ENCODE data around the gene EIF2AK3. TPM values are rescaled to one million over a fixed set of nuclear protein-coding genes. Genes with fewer than 3 reads are reported as not detected.
A peak's percentile ranks its signal among the peaks of the same experiment; 100 is the strongest.

The EIF2AK3 gene
- total and polyA plus RNA-seq, 2 donors (not counting 1 experiment from before 2014, with no cell fraction given): 40.2 to 57.9 TPM

DNA sequence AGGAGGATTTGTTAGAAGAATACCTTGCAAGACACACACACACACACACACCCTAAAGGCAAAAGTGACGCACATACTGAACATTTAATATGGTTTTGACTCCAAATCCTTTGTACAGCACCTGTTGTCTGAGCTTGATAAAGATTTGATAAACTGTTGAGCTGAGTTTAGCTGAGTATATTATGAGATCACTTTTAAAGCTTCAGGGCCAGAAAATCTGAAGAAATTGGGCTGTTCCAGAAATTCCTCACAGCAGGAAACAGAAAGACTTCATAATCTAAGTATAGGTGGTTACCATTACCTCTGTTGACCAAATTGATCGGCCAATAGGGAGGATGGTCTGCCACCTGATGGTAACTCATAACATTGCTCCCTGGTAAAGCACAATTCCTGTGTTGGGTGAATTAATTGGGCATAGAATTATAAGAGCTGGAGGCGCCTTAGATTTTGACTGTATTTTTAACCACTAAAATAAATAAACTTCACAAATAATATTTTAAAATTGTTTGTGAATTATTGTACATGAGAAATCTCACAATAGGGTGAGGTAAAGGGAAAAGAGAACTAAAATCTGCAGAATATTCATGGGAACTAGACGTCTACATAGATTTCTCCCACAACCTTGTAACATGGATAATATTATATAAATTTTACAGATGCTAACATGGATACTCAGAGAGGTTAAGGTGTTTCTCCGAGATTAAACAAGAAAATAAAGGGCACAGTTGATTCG, 42.4 kb upstream of the EIF2AK3 start:
- POLR2A ChIA-PET: interaction anchor here (0.7 to 1.3 kb wide), 2 partner anchors 22 to 42 kb away, joined by 3 read pairs; no protein-coding TSS in a partner anchor
- Histone ChIP-seq H4K20me1 (ENCODE audit: control insufficient read depth, insufficient read depth, low read length, poor library complexity, severe bottlenecking) (no peaks in the 10 kb centered on the region), H3K79me2 (ENCODE audit: control insufficient read depth, insufficient read depth, low read length) (no peaks in the 10 kb centered on the region), H3K4me3 (ENCODE audit: control extremely low read depth in 1 of 5, extremely low read depth in 1 of 5, insufficient read depth in 1 of 5, low read depth in 2 of 5, low read length in 4 of 5) (no peak overlapping the region), H3K4me2 (replicated peaks; ENCODE audit: low read depth, low read length, poor library complexity, severe bottlenecking) (no peak overlapping the region), H3K9me3 (ENCODE audit: control extremely low read depth in 1 of 3, control insufficient read depth in 2 of 3, insufficient read depth in 1 of 3, low read length in 2 of 3) (no peaks in the 10 kb centered on the region), H3K27me3 (replicated peaks in 1 of 4; ENCODE audit: control extremely low read depth in 1 of 4, control insufficient read depth in 3 of 4, insufficient read depth in 4 of 4, low read length in 3 of 4) (no peaks in the 10 kb centered on the region), H3K4me1 (ENCODE audit: control insufficient read depth in 2 of 2, insufficient read depth in 2 of 2, low read length in 2 of 2) (peaks cover 0 to 3% of the 10 kb centered on the region in 2 donors), H2AFZ (ENCODE audit: insufficient read depth, low read depth, low read length, poor library complexity, severe bottlenecking) (no peak overlapping the region), H3K9ac (ENCODE audit: low read length) (no peak overlapping the region), H3K27ac (ENCODE audit: low read length in 2 of 2) (no peak overlapping the region), H3K36me3 (replicated peaks in 1 of 2; ENCODE audit: control extremely low read depth in 1 of 2, control insufficient read depth in 1 of 2, extremely low read depth in 1 of 2, insufficient read depth in 2 of 2, low read length in 1 of 2) (no peaks in the 10 kb centered on the region)
- peaks cover 5% of the 10 kb centered on the region for H3K4me1 Mint-ChIP-seq
- no peak overlapping the region for H3K27ac Mint-ChIP-seq
- DNase-seq (peak; percentile 72), ATAC-seq (ENCODE audit: low read depth) (peak; percentile 78)
- CTCF ChIA-PET: interaction anchor here (0.7 to 13.6 kb wide), 24 partner anchors 11 to 326 kb away, joined by 3 to 540 read pairs (median 4); partner anchors contain the start of genes EIF2AK3 and RPIA
- no peak for TF ChIP-seq EZH2 (IDR thresholded peaks at IDR 0.05; ENCODE audit: borderline replicate concordance, insufficient read depth, low read depth, low read length, poor library complexity, severe bottlenecking)
- TF ChIP-seq, protein P1, sequence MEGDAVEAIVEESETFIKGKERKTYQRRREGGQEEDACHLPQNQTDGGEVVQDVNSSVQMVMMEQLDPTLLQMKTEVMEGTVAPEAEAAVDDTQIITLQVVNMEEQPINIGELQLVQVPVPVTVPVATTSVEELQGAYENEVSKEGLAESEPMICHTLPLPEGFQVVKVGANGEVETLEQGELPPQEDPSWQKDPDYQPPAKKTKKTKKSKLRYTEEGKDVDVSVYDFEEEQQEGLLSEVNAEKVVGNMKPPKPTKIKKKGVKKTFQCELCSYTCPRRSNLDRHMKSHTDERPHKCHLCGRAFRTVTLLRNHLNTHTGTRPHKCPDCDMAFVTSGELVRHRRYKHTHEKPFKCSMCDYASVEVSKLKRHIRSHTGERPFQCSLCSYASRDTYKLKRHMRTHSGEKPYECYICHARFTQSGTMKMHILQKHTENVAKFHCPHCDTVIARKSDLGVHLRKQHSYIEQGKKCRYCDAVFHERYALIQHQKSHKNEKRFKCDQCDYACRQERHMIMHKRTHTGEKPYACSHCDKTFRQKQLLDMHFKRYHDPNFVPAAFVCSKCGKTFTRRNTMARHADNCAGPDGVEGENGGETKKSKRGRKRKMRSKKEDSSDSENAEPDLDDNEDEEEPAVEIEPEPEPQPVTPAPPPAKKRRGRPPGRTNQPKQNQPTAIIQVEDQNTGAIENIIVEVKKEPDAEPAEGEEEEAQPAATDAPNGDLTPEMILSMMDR (IDR thresholded peaks at IDR 0.05): peak; percentile 81
- no peaks in the 10 kb centered on the region for H3K9me3 Mint-ChIP-seq (ENCODE audit: insufficient read depth)
- no peaks in the 10 kb centered on the region for H3K27me3 Mint-ChIP-seq
- intact Hi-C loops (cut with micrococcal nuclease): loop anchor here (1.0 to 5.0 kb wide), 3 partner anchors 41 to 607 kb away; no protein-coding TSS in a partner anchor
- H3K4me3 Mint-ChIP-seq: no peak overlapping the region
- no CpG with 5 or more reads among the region's 6 CpGs for WGBS (ENCODE audit: insufficient coverage)

DNA sequence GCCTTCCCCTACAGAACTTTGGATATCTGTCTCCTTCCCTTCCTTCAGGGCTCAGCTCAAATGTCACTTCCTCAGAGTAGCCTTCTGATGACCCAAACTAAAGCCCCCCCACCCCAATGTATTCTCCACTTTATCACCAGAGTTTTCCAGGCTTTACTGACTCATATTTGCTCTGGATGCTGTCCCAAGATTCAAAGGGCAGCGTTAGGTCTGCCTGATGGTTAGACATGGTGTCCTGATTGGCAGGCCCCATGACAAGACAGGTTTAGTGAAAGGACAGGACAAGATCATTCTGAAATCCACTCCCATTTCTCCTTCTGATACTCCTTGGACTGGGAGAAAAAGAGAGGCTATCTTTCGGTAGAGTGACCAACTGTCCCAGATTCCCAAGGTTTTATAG, 41.6 kb upstream of the EIF2AK3 start:
- H4K20me1 ChIP-seq (ENCODE audit: control insufficient read depth, insufficient read depth, low read length, poor library complexity, severe bottlenecking): no peaks in the 10 kb centered on the region
- H3K27ac ChIP-seq (ENCODE audit: low read length in 2 of 2): no peak overlapping the region
- H2AFZ ChIP-seq (ENCODE audit: insufficient read depth, low read depth, low read length, poor library complexity, severe bottlenecking): no peak overlapping the region
- H3K9ac ChIP-seq (ENCODE audit: low read length): no peak overlapping the region
- H3K27me3 ChIP-seq (replicated peaks in 1 of 4; ENCODE audit: control extremely low read depth in 1 of 4, control insufficient read depth in 3 of 4, insufficient read depth in 4 of 4, low read length in 3 of 4): no peaks in the 10 kb centered on the region
- Mint-ChIP-seq H3K4me3 (no peak overlapping the region), H3K27ac (no peak overlapping the region), H3K9me3 (ENCODE audit: insufficient read depth) (no peaks in the 10 kb centered on the region), H3K4me1 (peaks cover 5% of the 10 kb centered on the region), H3K27me3 (no peaks in the 10 kb centered on the region)
- H3K4me2 ChIP-seq (replicated peaks; ENCODE audit: low read depth, low read length, poor library complexity, severe bottlenecking): no peak overlapping the region
- H3K4me3 ChIP-seq (ENCODE audit: control extremely low read depth in 1 of 5, extremely low read depth in 1 of 5, insufficient read depth in 1 of 5, low read depth in 2 of 5, low read length in 4 of 5): no peak overlapping the region
- ChIA-PET POLR2A (interaction anchor here (1.3 kb wide), 1 partner anchor 41 kb away, joined by 3 read pairs; no protein-coding TSS in a partner anchor), CTCF (interaction anchor here (0.7 to 13.6 kb wide), 20 partner anchors 11 to 325 kb away, joined by 3 to 540 read pairs (median 6); partner anchors contain the start of genes EIF2AK3 and RPIA)
- DNase-seq (no peak), ATAC-seq (ENCODE audit: low read depth) (no peak)
- peaks cover 0 to 3% of the 10 kb centered on the region in 2 donors for H3K4me1 ChIP-seq (ENCODE audit: control insufficient read depth in 2 of 2, insufficient read depth in 2 of 2, low read length in 2 of 2)
- intact Hi-C loops (cut with micrococcal nuclease): loop anchor here (1.0 kb wide), 2 partner anchors 41 to 78 kb away; no protein-coding TSS in a partner anchor
- no CpG with 5 or more reads among the region's 2 CpGs for WGBS (ENCODE audit: insufficient coverage)
- no peaks in the 10 kb centered on the region for H3K36me3 ChIP-seq (replicated peaks in 1 of 2; ENCODE audit: control extremely low read depth in 1 of 2, control insufficient read depth in 1 of 2, extremely low read depth in 1 of 2, insufficient read depth in 2 of 2, low read length in 1 of 2)
- no peaks in the 10 kb centered on the region for H3K79me2 ChIP-seq (ENCODE audit: control insufficient read depth, insufficient read depth, low read length)
- TF ChIP-seq, protein P1 (IDR thresholded peaks at IDR 0.05): no peak
- no peak for TF ChIP-seq EZH2 (IDR thresholded peaks at IDR 0.05; ENCODE audit: borderline replicate concordance, insufficient read depth, low read depth, low read length, poor library complexity, severe bottlenecking)
- no peaks in the 10 kb centered on the region for H3K9me3 ChIP-seq (ENCODE audit: control extremely low read depth in 1 of 3, control insufficient read depth in 2 of 3, insufficient read depth in 1 of 3, low read length in 2 of 3)
